GM12891 (cell line): ENCODE results near the gene S100B.

Experiments
- DNase-seq: peaks from one replicate; pipeline ENCODE4 v3.0.0; 2011; ENCODE audit warnings: low spot score; ENCODE audit not compliant: insufficient read length
- FAIRE-seq: peaks from 2 replicates; lab custom pipeline; 2011; peaks lifted over from hg19 to GRCh38; lab: Jason Lieb, UNC
- PAX5 ChIP-seq: IDR thresholded peaks from 2 replicates; pipeline ENCODE4 v1.6.1; 2011; ENCODE audit warnings: low read length, moderate library complexity, mild to moderate bottlenecking; ENCODE audit not compliant: insufficient read depth, severe bottlenecking
- POLR2A ChIP-seq: IDR thresholded peaks from 2 replicates; pipeline ENCODE4 v1.6.1; 2011; ENCODE audit warnings: low read depth, low read length, control low read depth
- POLR2AphosphoS5 ChIP-seq: IDR thresholded peaks from 2 replicates; pipeline ENCODE4 v1.6.1; 2011; ENCODE audit warnings: low read depth, low read length, control low read depth
- POU2F2 ChIP-seq: IDR thresholded peaks from 2 replicates; pipeline ENCODE4 v1.6.1; 2011; ENCODE audit warnings: low read depth, mild to moderate bottlenecking, control low read depth, low read length, moderate library complexity
- SPI1 ChIP-seq: IDR thresholded peaks from 2 replicates; pipeline ENCODE4 v1.6.1; 2011; ENCODE audit warnings: low read depth, low read length, control low read depth
- TAF1 ChIP-seq: IDR thresholded peaks from 2 replicates; pipeline ENCODE4 v1.6.1; 2011; ENCODE audit warnings: low read depth, low read length, control low read depth

Gene S100B

DNA sequence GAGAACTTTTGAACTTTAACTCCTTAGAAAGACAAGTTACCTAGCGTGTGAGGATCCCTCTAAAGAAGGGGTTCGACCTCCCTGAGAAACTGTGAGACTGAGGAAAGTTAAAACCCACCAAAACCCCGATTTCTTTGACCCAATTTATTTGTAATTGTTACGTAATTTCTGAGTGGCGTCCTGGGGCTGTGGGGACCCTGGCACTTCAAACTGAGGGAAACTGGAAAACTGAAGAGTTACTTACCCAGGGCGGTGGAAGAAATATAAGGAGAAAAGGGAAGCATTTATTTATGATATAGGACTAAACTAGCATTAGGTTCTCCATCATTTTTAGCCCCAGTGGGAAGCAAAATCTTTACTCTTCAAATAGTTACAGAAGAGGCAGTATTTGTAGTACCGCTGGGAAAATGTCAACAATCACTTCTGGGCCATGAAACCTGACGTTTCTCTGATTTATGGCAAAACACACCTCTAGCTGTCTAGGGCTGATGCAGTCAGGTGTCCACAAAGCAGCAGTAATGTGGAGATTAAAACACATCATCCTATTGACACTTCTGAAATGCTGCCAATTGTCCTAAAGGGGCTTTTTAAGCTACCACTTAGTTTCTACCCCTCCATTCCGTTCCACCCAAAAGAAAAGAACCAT lies 430 bp downstream of the S100B start:
- no peak for DNase-seq
- no peak for FAIRE-seq
- TF ChIP-seq POU2F2 (no peak), SPI1 (no peak), PAX5 (no peak), TAF1 (no peak), POLR2AphosphoS5 (no peak), POLR2A (no peak)

DNA sequence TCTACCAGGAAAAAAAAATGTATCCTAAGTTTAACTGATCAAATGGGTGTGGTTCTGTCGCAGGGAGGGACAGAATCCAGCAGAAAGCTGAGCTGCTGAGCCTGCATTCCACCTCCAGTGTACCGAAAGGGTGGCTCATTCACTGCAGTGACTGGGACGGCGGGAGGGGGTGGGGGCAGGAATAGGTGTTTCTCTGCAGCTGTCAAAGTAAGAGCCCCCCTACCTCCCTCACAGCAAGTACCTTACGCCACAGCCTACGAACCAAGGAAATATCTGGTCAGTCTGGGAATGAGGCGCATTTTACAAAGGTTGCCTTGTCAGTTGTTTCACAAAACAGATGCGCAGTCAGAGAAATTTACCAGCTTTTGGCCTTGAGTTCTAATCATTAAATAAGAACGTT lies 1.7 kb downstream of the S100B start:
- FAIRE-seq (no peak), DNase-seq (no peak)
- no peak for TF ChIP-seq POLR2AphosphoS5
- TF ChIP-seq TAF1 = no peak
- no peak for TF ChIP-seq SPI1
- TF ChIP-seq PAX5 = no peak
- TF ChIP-seq POU2F2 = no peak
- TF ChIP-seq POLR2A = no peak

DNA sequence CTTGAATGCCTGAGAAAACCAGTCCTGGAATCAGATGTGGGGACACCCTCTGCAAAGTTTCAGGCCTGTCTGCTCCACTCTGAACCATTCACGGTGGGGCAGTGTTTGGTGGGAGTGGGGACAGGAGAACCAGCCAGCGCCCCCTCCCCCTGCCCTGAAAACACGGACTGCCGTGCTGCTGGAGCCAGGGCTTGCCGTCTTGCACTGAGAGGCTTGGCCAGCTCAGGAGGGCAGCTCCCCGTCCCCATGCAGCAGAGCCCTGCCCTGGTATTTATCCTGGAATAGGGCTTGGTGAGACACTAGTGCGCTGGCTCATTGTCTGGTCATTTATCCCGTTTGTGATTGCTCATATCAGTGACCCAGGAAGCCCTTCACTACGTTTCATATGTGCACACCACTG lies 3.9 kb downstream of the S100B start:
- FAIRE-seq (no peak), DNase-seq (no peak)
- no peak for TF ChIP-seq POLR2AphosphoS5
- no peak for TF ChIP-seq SPI1
- no peak for TF ChIP-seq POU2F2
- no peak for TF ChIP-seq POLR2A
- no peak for TF ChIP-seq PAX5
- TF ChIP-seq TAF1 = no peak

- no peak for FAIRE-seq
- no peak for DNase-seq
- TF ChIP-seq TAF1 = no peak
- no peak for TF ChIP-seq SPI1
- TF ChIP-seq POLR2A = no peak
- no peak for TF ChIP-seq PAX5
- TF ChIP-seq POLR2AphosphoS5 = no peak
- TF ChIP-seq POU2F2 = no peak
These were observed 4.6 kb downstream of the S100B start for GRCh38 chr21:46600305-46600704.

DNA sequence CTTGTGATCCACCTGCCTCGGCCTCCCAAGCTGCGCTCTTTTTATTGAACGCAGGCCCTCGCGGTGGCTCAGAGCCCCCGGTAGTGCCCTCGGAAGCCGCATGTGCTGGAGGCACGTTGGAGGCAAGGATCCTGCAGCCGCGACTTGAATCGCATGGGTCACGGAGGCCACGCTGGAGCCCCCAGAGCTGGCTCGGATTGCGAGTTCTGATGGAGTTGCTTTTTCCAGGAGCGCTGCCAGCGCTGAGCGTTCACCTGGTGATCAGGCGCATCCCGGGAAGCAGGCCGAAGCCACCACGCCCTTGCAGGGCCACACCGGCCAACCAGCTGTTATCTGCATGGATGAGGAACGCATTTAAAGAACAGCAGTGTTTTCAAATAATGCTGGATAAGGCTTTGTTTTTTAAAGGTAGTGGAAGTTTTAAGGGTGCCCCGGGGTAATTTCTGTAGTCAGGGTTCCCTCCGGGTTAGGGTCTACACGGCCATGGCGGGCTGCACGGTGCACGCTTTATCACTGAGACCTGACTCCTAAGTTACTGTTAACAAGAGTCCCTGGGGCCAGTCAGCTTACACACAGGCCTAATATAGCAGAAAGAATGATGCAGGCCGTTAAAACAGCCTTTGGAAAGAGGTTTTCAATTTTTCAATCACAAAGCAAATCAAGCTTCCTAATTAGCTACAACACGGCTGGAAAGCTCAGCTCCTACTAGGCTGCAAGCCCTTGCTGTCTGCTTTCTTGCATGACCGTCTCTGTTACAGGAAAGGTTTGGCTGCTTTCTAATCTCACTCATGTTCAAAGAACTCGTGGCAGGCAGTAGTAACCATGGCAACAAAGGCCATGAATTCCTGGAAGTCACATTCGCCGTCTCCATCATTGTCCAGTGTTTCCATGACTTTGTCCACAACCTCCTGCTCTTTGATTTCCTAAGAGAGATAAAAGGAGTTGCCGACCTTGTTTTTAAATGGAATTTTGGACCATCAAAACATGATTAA lies 6.0 kb downstream of the S100B start:
- DNase-seq (no peak), FAIRE-seq (no peak)

DNA sequence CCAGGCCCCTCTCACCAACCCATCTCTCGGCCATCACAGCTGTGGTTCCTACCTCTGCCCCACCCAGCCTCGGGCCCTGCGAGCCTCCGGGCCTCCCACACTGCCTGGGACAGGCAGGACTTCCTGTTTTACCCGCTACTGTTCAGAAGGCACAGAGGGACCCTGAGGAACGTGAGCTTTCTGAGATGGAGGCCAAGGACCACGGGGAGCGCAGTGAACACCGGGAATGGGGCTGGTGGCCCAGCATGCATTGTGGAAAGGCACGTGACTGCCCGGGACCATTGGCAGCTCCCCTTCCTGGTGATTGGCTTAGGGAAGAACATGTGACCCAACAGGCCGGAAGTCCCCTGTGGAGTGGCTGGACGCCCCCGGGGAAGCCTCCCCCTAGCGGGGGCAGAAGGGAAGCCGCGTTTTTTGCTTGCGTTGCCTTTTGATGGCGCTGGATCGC lies 7.0 kb downstream of the S100B start:
- TF ChIP-seq POLR2A (no peak), POU2F2 (no peak), TAF1 (no peak), POLR2AphosphoS5 (no peak), SPI1 (no peak), PAX5 (no peak)
- DNase-seq = no peak
- no peak for FAIRE-seq

More for the DNA sequence above, 6.0 kb downstream of the S100B start:
- no peak for TF ChIP-seq POU2F2
- no peak for TF ChIP-seq PAX5

GRCh38 chr21:46597031-46597430 lies 7.9 kb downstream of the S100B start:
- no peak for DNase-seq
- TF ChIP-seq TAF1 (no peak), POLR2AphosphoS5 (no peak), POU2F2 (no peak), POLR2A (no peak), SPI1 (no peak), PAX5 (no peak)
- FAIRE-seq = no peak

DNA sequence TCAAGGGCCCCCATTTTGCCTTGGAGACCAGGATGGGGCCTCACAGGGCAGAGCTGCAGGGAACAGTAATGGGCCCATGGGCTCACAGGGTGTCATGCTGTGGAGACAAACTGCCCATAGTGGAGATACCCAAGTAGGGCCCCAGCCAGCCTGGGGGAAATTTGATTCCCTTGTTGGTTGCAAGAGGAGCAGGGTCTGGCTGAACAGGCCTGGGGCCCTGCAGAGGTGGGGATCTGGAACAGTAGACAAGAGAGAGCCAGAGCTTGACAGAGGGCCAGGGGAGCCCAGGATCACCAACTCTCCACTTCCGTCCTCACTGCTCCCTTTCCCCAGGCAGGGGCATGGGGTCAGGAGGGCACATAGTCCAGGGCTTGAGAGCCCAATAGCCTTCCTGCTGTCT lies 8.7 kb downstream of the S100B start:
- DNase-seq = no peak
- FAIRE-seq = no peak

DNA sequence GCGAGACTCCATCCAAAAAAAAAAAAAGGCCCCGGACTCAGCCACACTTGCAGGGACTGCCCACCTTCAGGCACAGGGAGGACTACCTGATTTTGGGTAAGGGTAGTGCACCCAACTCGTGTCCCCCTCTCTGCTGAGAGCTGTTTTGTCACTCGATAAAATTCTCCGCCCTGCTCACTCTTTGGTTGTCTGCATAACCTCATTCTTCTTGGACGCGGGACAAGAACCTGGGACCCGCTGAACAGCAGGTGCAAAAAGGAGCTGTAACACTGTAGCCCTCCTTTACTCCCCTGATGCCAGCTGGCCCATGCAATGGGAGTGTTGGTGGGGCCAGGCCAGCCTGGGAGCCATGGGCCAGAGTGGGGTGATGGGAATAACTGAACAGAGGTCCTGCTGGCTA lies 10.6 kb downstream of the S100B start:
- no peak for TF ChIP-seq POLR2AphosphoS5
- no peak for FAIRE-seq
- DNase-seq = no peak

More for the DNA sequence above, 8.7 kb downstream of the S100B start:
- TF ChIP-seq POU2F2 (no peak), PAX5 (no peak), POLR2A (no peak), SPI1 (no peak), POLR2AphosphoS5 (no peak), TAF1 (no peak)

DNA sequence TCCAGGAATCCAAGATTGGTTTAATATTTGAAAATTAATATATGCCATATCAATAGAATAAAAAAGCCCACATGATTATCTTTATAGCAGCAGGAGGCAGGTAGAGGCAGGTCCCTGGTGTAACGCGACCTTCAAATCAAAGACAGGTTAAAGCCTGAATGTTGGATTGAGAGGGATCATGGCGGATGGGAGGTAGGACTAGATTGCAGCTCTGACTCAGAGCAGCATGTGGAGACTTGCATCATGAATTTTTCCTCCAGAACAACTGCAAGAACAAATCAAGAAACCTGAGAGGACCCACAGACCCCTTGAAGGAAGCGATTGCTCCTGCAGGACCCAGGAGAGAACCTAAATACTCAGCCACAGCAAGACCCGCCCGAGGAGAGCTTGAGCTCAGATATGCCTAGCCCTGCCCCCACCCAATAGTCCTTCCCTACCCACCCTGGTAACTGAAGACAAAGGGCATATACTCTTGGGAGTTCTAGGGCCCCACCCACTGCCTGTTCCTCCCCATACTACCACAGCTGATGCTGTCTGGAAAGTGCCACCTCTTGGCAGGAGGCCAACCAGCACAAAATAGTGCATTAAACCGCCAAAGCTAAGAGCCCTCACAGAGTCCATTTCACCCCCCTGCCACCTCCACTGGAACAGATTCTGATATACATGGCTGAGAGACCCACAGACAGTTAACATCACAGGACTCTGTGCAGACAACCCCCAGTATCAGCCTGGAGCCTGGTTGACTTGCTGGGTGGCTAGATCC lies 19.5 kb downstream of the S100B start:
- DNase-seq (no peak), FAIRE-seq (no peak)
- TF ChIP-seq POLR2AphosphoS5 (no peak), TAF1 (no peak), SPI1 (no peak), POLR2A (no peak), POU2F2 (no peak), PAX5 (no peak)
